GM18526 (cell line): Measurements from ENCODE around the gene AFF3.

Experiments used
- POLR2A ChIP-seq: IDR thresholded peaks from 3 replicates; pipeline ENCODE4 v1.6.1; 2011; ENCODE audit not compliant: insufficient read length; ENCODE audit errors: extremely low read depth

Gene AFF3

GRCh38 chr2:99903981-99904380, 238.4 kb downstream of the AFF3 start:
- TF ChIP-seq POLR2A = no peak

GRCh38 chr2:99900556-99900955, 241.8 kb downstream of the AFF3 start:
- no peak for TF ChIP-seq POLR2A

GRCh38 chr2:99899882-99900281, 242.5 kb downstream of the AFF3 start:
- no peak for TF ChIP-seq POLR2A

- no peak for TF ChIP-seq POLR2A
These were observed 243.1 kb downstream of the AFF3 start for GRCh38 chr2:99899058-99899855.

- no peak for TF ChIP-seq POLR2A
These were observed 243.9 kb downstream of the AFF3 start for GRCh38 chr2:99898336-99899048.

GRCh38 chr2:99891428-99891780, 251.0 kb downstream of the AFF3 start:
- TF ChIP-seq POLR2A = no peak

GRCh38 chr2:99890568-99891427, 251.6 kb downstream of the AFF3 start:
- no peak for TF ChIP-seq POLR2A

GRCh38 chr2:99888617-99889016, 253.8 kb downstream of the AFF3 start:
- TF ChIP-seq POLR2A = no peak

- TF ChIP-seq POLR2A = no peak
These were observed 256.0 kb downstream of the AFF3 start for GRCh38 chr2:99886418-99886817.

- TF ChIP-seq POLR2A = no peak
These were observed 259.0 kb downstream of the AFF3 start for GRCh38 chr2:99883358-99883757.

- no peak for TF ChIP-seq POLR2A
These were observed 260.3 kb downstream of the AFF3 start for GRCh38 chr2:99881901-99882591.

- no peak for TF ChIP-seq POLR2A
These were observed 261.5 kb downstream of the AFF3 start for GRCh38 chr2:99880964-99881294.

GRCh38 chr2:99880148-99880963, 262.0 kb downstream of the AFF3 start:
- TF ChIP-seq POLR2A = no peak

GRCh38 chr2:99879481-99879880, 262.9 kb downstream of the AFF3 start:
- no peak for TF ChIP-seq POLR2A
